GM12878 (cell line): ENCODE measurements around the gene REXO1. TPM values are rescaled to one million over a fixed set of nuclear protein-coding genes. Genes with fewer than 3 reads are reported as not detected.

Experiments used
- ATAC-seq: fragments of 200-7000 bp; cut with Tn5 transposase; 3 replicates; pipeline ENCODE4 v1.9.1; 2020; ENCODE audit warnings: mild to moderate bottlenecking, moderate library complexity
- BruUV-seq: library from RNA; stranded (reverse); fragments of 400-500 nt; replicated peaks from 2 replicates; lab custom pipeline; 2021; lab: Mats Ljungman, UMichigan
- CTCF ChIA-PET: fragments of 300-600 bp; sonication (Branson Sonifier 250); formaldehyde crosslinking; extraction: SDS; loops from one replicate; lab custom pipeline; 2021; ENCODE audit warnings: inconsistent platforms; lab: Yijun Ruan, JAX
- POLR2A ChIA-PET: fragments of 350-600 bp; formaldehyde crosslinking; extraction: SDS; loops from one replicate; lab custom pipeline; 2021; ENCODE audit warnings: inconsistent platforms; lab: Charles Lee
- RAD21 ChIA-PET: fragments of 300-600 bp; sonication (Branson Sonifier 250); formaldehyde crosslinking; loops from one replicate; lab custom pipeline; 2023; ENCODE audit warnings: antibody characterized with exemption; ENCODE audit not compliant: unreplicated experiment; lab: Charles Lee
- SMC1A ChIA-PET: fragments of 300-600 bp; sonication (Branson Sonifier 250); formaldehyde crosslinking; loops from one replicate; lab custom pipeline; 2023; ENCODE audit not compliant: unreplicated experiment, uncharacterized antibody; lab: Charles Lee
- DNase-seq: peaks from one replicate; pipeline ENCODE4 v3.0.0-alpha.2; 2011; ENCODE audit warnings: low read depth, low spot score
- FAIRE-seq: peaks from 3 replicates; lab custom pipeline; 2011; peaks lifted over from hg19 to GRCh38; lab: Jason Lieb, UNC
- H2AFZ ChIP-seq: 2 replicates; pipeline ENCODE4 v1.6.0; 2011; ENCODE audit warnings: low read depth, low read length, control low read depth; ENCODE audit not compliant: control insufficient read depth
- H3K27ac ChIP-seq: 2 replicates; pipeline ENCODE4 v1.5.1; 2011; ENCODE audit warnings: control low read depth; ENCODE audit not compliant: control insufficient read depth, insufficient read depth
- H3K27me3 ChIP-seq, 2 experiments: replicated peaks in 1 of 2; 2 replicates each; pipeline versions ENCODE4 v1.6.0 to v1.6.1; 2011; ENCODE audit warnings: low read length in 1 of 2; ENCODE audit not compliant: control insufficient read depth in 2 of 2, insufficient read depth in 2 of 2
- H3K36me3 ChIP-seq, 2 experiments: 2 replicates each; pipeline ENCODE4 v1.5.1; 2011; ENCODE audit warnings: low read length in 1 of 2; ENCODE audit not compliant: control insufficient read depth in 2 of 2, insufficient read depth in 2 of 2
- H3K4me1 ChIP-seq: 2 replicates; pipeline ENCODE4 v1.6.1; 2011; ENCODE audit warnings: mild to moderate bottlenecking, low read length, moderate library complexity, mixed read lengths; ENCODE audit not compliant: control insufficient read depth, insufficient read depth
- H3K4me2 ChIP-seq: 2 replicates; pipeline ENCODE4 v1.6.0; 2011; ENCODE audit warnings: control low read depth; ENCODE audit not compliant: control insufficient read depth, insufficient read depth
- H3K4me3 ChIP-seq: fragments of 200-600 bp; sonication (generic); 2 replicates; pipeline ENCODE4 v1.5.1; 2016
- H3K79me2 ChIP-seq: 2 replicates; pipeline ENCODE4 v1.6.0; 2011; ENCODE audit warnings: low read length; ENCODE audit not compliant: control insufficient read depth, insufficient read depth
- H3K9ac ChIP-seq: 2 replicates; pipeline ENCODE4 v1.8.0; 2011; ENCODE audit warnings: low read length, control low read depth, mixed read lengths; ENCODE audit not compliant: control insufficient read depth, insufficient read depth
- H3K9me3 ChIP-seq: replicated peaks from 3 replicates; pipeline ENCODE4 v1.5.1; 2011; ENCODE audit warnings: mild to moderate bottlenecking, low read length; ENCODE audit not compliant: control insufficient read depth, insufficient read depth
- H4K20me1 ChIP-seq: 2 replicates; pipeline ENCODE4 v1.6.0; 2011; ENCODE audit not compliant: control insufficient read depth, insufficient read depth
- BCLAF1 ChIP-seq: fragments of 450-650 bp; IDR thresholded peaks from 2 replicates; pipeline ENCODE4 v1.6.1; 2017; ENCODE audit warnings: antibody characterized with exemption, mild to moderate bottlenecking, moderate library complexity
- CEBPB ChIP-seq, 2 experiments: fragments of 150-350 bp in 1 of 2; IDR thresholded peaks; 2 replicates each; pipeline ENCODE4 v1.6.1; 2012 to 2014; ENCODE audit warnings: low read depth in 2 of 2, low read length in 2 of 2, borderline replicate concordance in 1 of 2, inconsistent platforms in 1 of 2
- IRF4 ChIP-seq: IDR thresholded peaks from 2 replicates; pipeline ENCODE4 v1.6.1; 2011; ENCODE audit warnings: low read depth, low read length
- NFYA ChIP-seq: IDR thresholded peaks from 2 replicates; pipeline ENCODE4 v1.6.1; 2011; ENCODE audit warnings: low read depth, mild to moderate bottlenecking, low read length, improper control_type of control experiment, borderline replicate concordance
- NKRF ChIP-seq: fragments of 450-650 bp; conservative IDR thresholded peaks from 2 replicates; pipeline ENCODE4 v1.6.1; 2017; ENCODE audit warnings: mild to moderate bottlenecking, moderate library complexity
- RB1 ChIP-seq: fragments of 450-650 bp; formaldehyde crosslinking; IDR thresholded peaks from 2 replicates; pipeline ENCODE4 v1.6.1; 2017; ENCODE audit warnings: mild to moderate bottlenecking, borderline replicate concordance
- WGBS: methylation state at CpG from one replicate; pipeline ENCODE4 v1.1.6; 2016; ENCODE audit warnings: low lambda C conversion rate; ENCODE audit not compliant: insufficient replicate concordance, insufficient coverage; ENCODE audit errors: missing lambda C conversion rate; 5-methylcytosine and 5-hydroxymethylcytosine counted together
- in situ Hi-C: fragments of 300-500 bp; cut with MboI; formaldehyde crosslinking; loops from 9 replicates; pipeline ENCODE4 v1.14.3; 2018; ENCODE audit warnings: mixed read lengths
- intact Hi-C: fragments of 100-400 bp; cut with micrococcal nuclease; formaldehyde crosslinking; loops from one replicate; pipeline ENCODE4 v1.14.2; 2022; ENCODE audit not compliant: unreplicated experiment
- polyA plus RNA-seq, 11 experiments: library from polyadenylated mRNA; depleted of rRNA in 4 of 11; unstranded in 6 of 11; stranded (reverse) in 5 of 11; fragments of >200 nt; fragmentation: Nextera tagmentation in 4 of 11; fragmentation: Illumina TruSeq in 1 of 11; extraction: Ambion mirVana in 4 of 11; extraction: Trizol in 1 of 11; gene quantifications; 1 replicate in 1 of 11; 2 replicates in 10 of 11; pipeline versions ENCODE4 v1.2.1 to v1.2.3, GENCODE V29; 2011 to 2016; ENCODE audit warnings: inconsistent platforms in 2 of 11, missing spikeins in 2 of 11, low read depth in 1 of 11
- total RNA-seq, 4 experiments: library from RNA; depleted of rRNA in 3 of 4; stranded (reverse); fragments of >200 nt in 3 of 4; fragmentation: Illumina TruSeq in 1 of 4; extraction: Trizol in 1 of 4; gene quantifications; 2 replicates each; pipeline versions ENCODE4 v1.2.1 to v1.2.3, GENCODE V29; 2013 to 2021

The REXO1 gene
- total and polyA plus RNA-seq, 10 of the 15 experiments (the other 5 are each of a cell fraction or from before 2014, with no cell fraction given), result 0.03 to 45.2 (median 8.4) TPM

GRCh38 chr19:1806184-1807029 is 41.9 kb downstream of the REXO1 start (continued):
- TF ChIP-seq CEBPB (IDR thresholded peaks at IDR 0.05; ENCODE audit: borderline replicate concordance in 1 of 2, low read depth in 2 of 2, low read length in 2 of 2) (no peak), NKRF (no peak), IRF4 (no peak), RB1 (no peak)
- TF ChIP-seq, all 136 proteins: peak for 0

GRCh38 chr19:1805401-1806183 is 42.7 kb downstream of the REXO1 start:
- DNase-seq, result no peak
- ChIA-PET RAD21 (no interaction called here), POLR2A (no interaction called here), CTCF (no interaction called here), SMC1A (interaction anchor here (0.6 kb wide), 1 partner anchor 212 kb away, joined by 4 read pairs; no protein-coding TSS in a partner anchor)
- TF ChIP-seq BCLAF1 (no peak), NFYA (no peak)
- H3K27ac ChIP-seq, result no peak overlapping the region
- ATAC-seq, result no peak
- H2AFZ ChIP-seq, result no peak overlapping the region
- no peaks in the 10 kb centered on the region for H4K20me1 ChIP-seq
- H3K27me3 ChIP-seq, result no peaks in the 10 kb centered on the region
- no peaks in the 10 kb centered on the region for H3K36me3 ChIP-seq
- H3K4me3 ChIP-seq, result no peak overlapping the region
- H3K4me1 ChIP-seq, result no peaks in the 10 kb centered on the region
- no peaks in the 10 kb centered on the region for H3K79me2 ChIP-seq
- 58% methylated on average over 24 of the region's 24 CpGs for WGBS
- no peak overlapping the region for H3K4me2 ChIP-seq
- BruUV-seq, result no TSS peak
- no peak for FAIRE-seq
- in situ Hi-C loops, result no loop called here
- no peak overlapping the region for H3K9ac ChIP-seq
- intact Hi-C loops, result no loop called here
- no peaks in the 10 kb centered on the region for H3K9me3 ChIP-seq
